IPS DF 19.7 (cell line): ENCODE results near the gene MGMT.

Experiments used
- DNase-seq: peaks from one replicate; pipeline ENCODE4 v3.0.0-alpha.2; 2013; ENCODE audit warnings: low read depth, low spot score

The MGMT gene

GRCh38 chr10:129450391-129450790 lies 16.6 kb upstream of the MGMT start:
- DNase-seq: no peak

- no peak for DNase-seq
Observed at GRCh38 chr10:129455625-129456024, 11.4 kb upstream of the MGMT start.

- DNase-seq: no peak
Observed at GRCh38 chr10:129459762-129460539, 7.1 kb upstream of the MGMT start.

- DNase-seq: no peak
Observed at GRCh38 chr10:129462257-129462795, 4.7 kb upstream of the MGMT start.

GRCh38 chr10:129464251-129464650 lies 2.8 kb upstream of the MGMT start:
- DNase-seq: no peak

- DNase-seq: no peak
Observed at GRCh38 chr10:129465796-129466702, 992 bp upstream of the MGMT start.

- no peak for DNase-seq
Observed at GRCh38 chr10:129467359-129468064, 471 bp downstream of the MGMT start.

GRCh38 chr10:129468187-129468586 lies 1.1 kb downstream of the MGMT start:
- no peak for DNase-seq

GRCh38 chr10:129470103-129470851 lies 3.2 kb downstream of the MGMT start:
- DNase-seq: no peak

GRCh38 chr10:129471447-129472175 lies 4.6 kb downstream of the MGMT start:
- no peak for DNase-seq

- no peak for DNase-seq
Observed at GRCh38 chr10:129472696-129473555, 5.9 kb downstream of the MGMT start.

- no peak for DNase-seq
Observed at GRCh38 chr10:129474642-129475041, 7.6 kb downstream of the MGMT start.

- DNase-seq: no peak
Observed at GRCh38 chr10:129476431-129476830, 9.4 kb downstream of the MGMT start.

- no peak for DNase-seq
Observed at GRCh38 chr10:129477051-129477450, 10.0 kb downstream of the MGMT start.

GRCh38 chr10:129481641-129482040 lies 14.6 kb downstream of the MGMT start:
- DNase-seq: no peak

- DNase-seq: no peak
Observed at GRCh38 chr10:129483430-129484010, 16.5 kb downstream of the MGMT start.

- DNase-seq: no peak
Observed at GRCh38 chr10:129486805-129487204, 19.8 kb downstream of the MGMT start.

- no peak for DNase-seq
Observed at GRCh38 chr10:129491123-129491734, 24.2 kb downstream of the MGMT start.

GRCh38 chr10:129494176-129494575 lies 27.1 kb downstream of the MGMT start:
- DNase-seq: no peak
